Trophoblast cell (in vitro differentiated cells and primary cell): ENCODE results near the gene ART4.

Experiments
- DNase-seq, 2 donors: peaks; one replicate each; pipeline ENCODE4 v3.0.0-alpha.2; 2016
- H2AFZ ChIP-seq: 2 replicates; pipeline ENCODE4 v1.6.1; 2013; ENCODE audit warnings: low read length, moderate library complexity, mild to moderate bottlenecking; ENCODE audit not compliant: insufficient read depth, poor library complexity
- H2AK5ac ChIP-seq: 2 replicates; pipeline ENCODE4 v1.6.1; 2013; ENCODE audit warnings: mild to moderate bottlenecking, low read length
- H2BK120ac ChIP-seq: 2 replicates; pipeline ENCODE4 v1.6.1; 2013; ENCODE audit warnings: low read length, mild to moderate bottlenecking, moderate library complexity; ENCODE audit not compliant: insufficient read depth, poor library complexity
- H2BK12ac ChIP-seq: 2 replicates; pipeline ENCODE4 v1.6.1; 2013; ENCODE audit warnings: mild to moderate bottlenecking, low read length, moderate library complexity
- H2BK5ac ChIP-seq: 2 replicates; pipeline ENCODE4 v1.6.1; 2013; ENCODE audit warnings: low read length, low read depth, moderate library complexity, mild to moderate bottlenecking; ENCODE audit not compliant: poor library complexity
- H3K14ac ChIP-seq: 2 replicates; pipeline ENCODE4 v1.6.1; 2013; ENCODE audit warnings: mild to moderate bottlenecking, low read length
- H3K18ac ChIP-seq: 2 replicates; pipeline ENCODE4 v1.6.1; 2013; ENCODE audit warnings: mild to moderate bottlenecking, low read length
- H3K23ac ChIP-seq: 2 replicates; pipeline ENCODE4 v1.6.1; 2013; ENCODE audit warnings: low read length
- H3K27ac ChIP-seq: 2 replicates; pipeline ENCODE4 v1.5.1; 2013; ENCODE audit warnings: low read depth, mild to moderate bottlenecking, inconsistent platforms, low read length, moderate library complexity
- H3K27me3 ChIP-seq: 2 replicates; pipeline ENCODE4 v1.6.1; 2013; ENCODE audit warnings: inconsistent platforms, mild to moderate bottlenecking, low read length, moderate library complexity; ENCODE audit not compliant: insufficient read depth
- H3K36me3 ChIP-seq, 2 experiments: 1 replicate in 1 of 2; 2 replicates in 1 of 2; pipeline ENCODE4 v1.6.1; 2013; ENCODE audit warnings: low read length in 2 of 2, mild to moderate bottlenecking in 2 of 2, moderate library complexity in 1 of 2; ENCODE audit not compliant: insufficient read depth in 2 of 2, control insufficient read depth in 1 of 2
- H3K4ac ChIP-seq: 2 replicates; pipeline ENCODE4 v1.6.1; 2013; ENCODE audit warnings: low read depth, mild to moderate bottlenecking, low read length, moderate library complexity
- H3K4me1 ChIP-seq, 2 experiments: 1 replicate in 1 of 2; 2 replicates in 1 of 2; pipeline ENCODE4 v1.6.1; 2013; ENCODE audit warnings: low read length in 2 of 2, mild to moderate bottlenecking in 2 of 2, moderate library complexity in 1 of 2; ENCODE audit not compliant: insufficient read depth in 2 of 2, control insufficient read depth in 1 of 2
- H3K4me2 ChIP-seq: 2 replicates; pipeline ENCODE4 v1.6.1; 2013; ENCODE audit warnings: inconsistent platforms, mild to moderate bottlenecking, low read length, moderate library complexity
- H3K4me3 ChIP-seq: 2 replicates; pipeline ENCODE4 v1.5.1; 2013; ENCODE audit warnings: mild to moderate bottlenecking, low read depth, low read length, inconsistent platforms
- H3K79me1 ChIP-seq: one replicate; pipeline ENCODE4 v1.6.1; 2013; ENCODE audit warnings: low read length
- H3K79me2 ChIP-seq: 2 replicates; pipeline ENCODE4 v1.6.1; 2013; ENCODE audit warnings: low read length, mild to moderate bottlenecking; ENCODE audit not compliant: control insufficient read depth, insufficient read depth, poor library complexity
- H3K9ac ChIP-seq: 2 replicates; pipeline ENCODE4 v1.6.1; 2013; ENCODE audit warnings: mild to moderate bottlenecking, low read length
- H3K9me3 ChIP-seq: 2 replicates; pipeline ENCODE4 v1.6.1; 2013; ENCODE audit warnings: low read depth, mild to moderate bottlenecking, control low read depth, inconsistent platforms, low read length; ENCODE audit not compliant: insufficient read depth
- H4K12ac ChIP-seq: 2 replicates; pipeline ENCODE4 v1.6.1; 2013; ENCODE audit warnings: low read depth, mild to moderate bottlenecking, low read length, moderate library complexity
- H4K8ac ChIP-seq: 2 replicates; pipeline ENCODE4 v1.6.1; 2013; ENCODE audit warnings: low read depth, mild to moderate bottlenecking, low read length, moderate library complexity
- H4K91ac ChIP-seq: one replicate; pipeline ENCODE4 v1.6.1; 2013; ENCODE audit warnings: low read depth, mild to moderate bottlenecking, low read length, moderate library complexity
- WGBS: extraction: QIAGEN DNeasy Blood & Tissue Kit; methylation state at CpG from one replicate; pipeline ENCODE4 v1.1.7; 2013; ENCODE audit warnings: missing lambda C conversion rate; ENCODE audit not compliant: insufficient read length, insufficient coverage; ENCODE audit errors: extremely low coverage; 5-methylcytosine and 5-hydroxymethylcytosine counted together

ART4 gene

GRCh38 chr12:14834509-14834908, 8.8 kb downstream of the ART4 start:
- no peak overlapping the region for H3K4me3 ChIP-seq
- no peaks in the 10 kb centered on the region for H3K9me3 ChIP-seq
- no peaks in the 10 kb centered on the region for H3K36me3 ChIP-seq
- no peak overlapping the region for H3K18ac ChIP-seq
- no peak overlapping the region for H3K27ac ChIP-seq
- no peak for DNase-seq
- no peak overlapping the region for H4K12ac ChIP-seq
- H3K4ac ChIP-seq, result no peak overlapping the region
- no peak overlapping the region for H2AFZ ChIP-seq
- H3K23ac ChIP-seq, result no peak overlapping the region
- no peak overlapping the region for H2BK12ac ChIP-seq
- no peak overlapping the region for H3K4me2 ChIP-seq
- H3K9ac ChIP-seq, result no peak overlapping the region
- no peak overlapping the region for H4K91ac ChIP-seq
- no peak overlapping the region for H2BK5ac ChIP-seq
- H3K14ac ChIP-seq, result no peak overlapping the region
- H3K79me2 ChIP-seq, result no peaks in the 10 kb centered on the region
- no peaks in the 10 kb centered on the region for H3K27me3 ChIP-seq
- H4K8ac ChIP-seq, result no peak overlapping the region
- H3K4me1 ChIP-seq, result peaks cover 5 to 6% of the 10 kb centered on the region in 2 experiments
- H2AK5ac ChIP-seq, result no peak overlapping the region
- H2BK120ac ChIP-seq, result no peak overlapping the region
- peaks cover 16% of the 10 kb centered on the region for H3K79me1 ChIP-seq

GRCh38 chr12:14833952-14834351, 9.4 kb downstream of the ART4 start:
- DNase-seq, result no peak
- H2BK120ac ChIP-seq, result no peak overlapping the region
- H3K27me3 ChIP-seq, result no peaks in the 10 kb centered on the region
- no peak overlapping the region for H4K8ac ChIP-seq
- H3K79me1 ChIP-seq, result peaks cover 16% of the 10 kb centered on the region
- no peak overlapping the region for H2AFZ ChIP-seq
- H3K27ac ChIP-seq, result no peak overlapping the region
- H4K91ac ChIP-seq, result no peak overlapping the region
- H4K12ac ChIP-seq, result no peak overlapping the region
- H3K79me2 ChIP-seq, result no peaks in the 10 kb centered on the region
- H3K4ac ChIP-seq, result no peak overlapping the region
- H3K14ac ChIP-seq, result no peak overlapping the region
- H3K23ac ChIP-seq, result no peak overlapping the region
- H3K4me3 ChIP-seq, result no peak overlapping the region
- no peak overlapping the region for H3K9ac ChIP-seq
- H2BK5ac ChIP-seq, result no peak overlapping the region
- H3K4me1 ChIP-seq, result peaks cover 5 to 6% of the 10 kb centered on the region in 2 experiments
- no peak overlapping the region for H2BK12ac ChIP-seq
- H2AK5ac ChIP-seq, result no peak overlapping the region
- no peak overlapping the region for H3K18ac ChIP-seq
- no peaks in the 10 kb centered on the region for H3K9me3 ChIP-seq
- WGBS, result no CpG with 5 or more reads among the region's 1 CpG
- peaks cover 0 to under 1% of the 10 kb centered on the region in 2 experiments for H3K36me3 ChIP-seq
- H3K4me2 ChIP-seq, result no peak overlapping the region

GRCh38 chr12:14833336-14833735, 10.0 kb downstream of the ART4 start:
- WGBS, result no CpG with 5 or more reads among the region's 3 CpGs
- Histone ChIP-seq H3K79me1 (peaks cover 14% of the 10 kb centered on the region), H3K4ac (no peak overlapping the region)

DNA sequence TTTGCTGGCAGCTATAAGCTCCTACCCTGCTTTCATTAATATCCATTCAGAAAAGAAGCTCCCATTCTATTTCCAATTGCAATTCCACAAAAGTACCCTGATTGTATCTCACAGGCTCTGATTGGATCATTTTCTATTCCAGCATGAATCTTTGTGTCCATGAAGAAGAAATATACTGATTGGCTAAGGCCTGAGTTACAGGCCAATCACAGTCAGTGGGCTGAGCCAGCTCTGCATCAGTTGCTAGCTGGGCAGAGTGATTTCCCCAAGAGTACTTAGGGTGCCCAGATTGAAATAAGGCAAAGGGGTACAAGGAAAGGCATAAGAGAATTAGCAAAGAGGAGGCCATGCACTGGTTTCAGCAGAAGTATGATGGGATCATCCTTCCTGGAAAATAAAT, 14.4 kb downstream of the ART4 start:
- H3K27me3 ChIP-seq, result no peaks in the 10 kb centered on the region
- H3K4ac ChIP-seq, result no peak overlapping the region
- H3K27ac ChIP-seq, result no peak overlapping the region
- no peak overlapping the region for H4K91ac ChIP-seq
- no peak overlapping the region for H3K9ac ChIP-seq
- H3K79me1 ChIP-seq, result no peaks in the 10 kb centered on the region
- H2AFZ ChIP-seq, result no peak overlapping the region
- H4K8ac ChIP-seq, result no peak overlapping the region
- no peaks in the 10 kb centered on the region for H3K9me3 ChIP-seq
- H2BK120ac ChIP-seq, result no peak overlapping the region
- H3K23ac ChIP-seq, result no peak overlapping the region
- H4K12ac ChIP-seq, result no peak overlapping the region
- H3K4me2 ChIP-seq, result no peak overlapping the region
- H3K4me1 ChIP-seq, result no peaks in the 10 kb centered on the region
- H3K36me3 ChIP-seq, result peaks cover 0 to 2% of the 10 kb centered on the region in 2 experiments
- H3K14ac ChIP-seq, result no peak overlapping the region
- H3K79me2 ChIP-seq, result no peaks in the 10 kb centered on the region
- no peak overlapping the region for H2AK5ac ChIP-seq
- H2BK12ac ChIP-seq, result no peak overlapping the region
- no peak overlapping the region for H3K18ac ChIP-seq
- H2BK5ac ChIP-seq, result no peak overlapping the region
- no peak for DNase-seq
- no peak overlapping the region for H3K4me3 ChIP-seq

More at GRCh38 chr12:14833336-14833735, 10.0 kb downstream of the ART4 start:
- H3K14ac ChIP-seq, result no peak overlapping the region
- H4K12ac ChIP-seq, result no peak overlapping the region
- no peak overlapping the region for H2BK120ac ChIP-seq
- no peaks in the 10 kb centered on the region for H3K9me3 ChIP-seq
- H4K8ac ChIP-seq, result no peak overlapping the region
- H3K79me2 ChIP-seq, result no peaks in the 10 kb centered on the region
- H3K4me1 ChIP-seq, result peaks cover 5 to 6% of the 10 kb centered on the region in 2 experiments
- H3K36me3 ChIP-seq, result peaks cover 0 to 2% of the 10 kb centered on the region in 2 experiments
- no peak overlapping the region for H2AK5ac ChIP-seq
- DNase-seq, result no peak
- no peak overlapping the region for H3K4me2 ChIP-seq
- H2BK5ac ChIP-seq, result no peak overlapping the region
- H3K4me3 ChIP-seq, result no peak overlapping the region
- no peaks in the 10 kb centered on the region for H3K27me3 ChIP-seq
- H3K9ac ChIP-seq, result no peak overlapping the region
- H3K23ac ChIP-seq, result no peak overlapping the region
- H3K18ac ChIP-seq, result no peak overlapping the region
- no peak overlapping the region for H2BK12ac ChIP-seq
- H3K27ac ChIP-seq, result no peak overlapping the region
- H4K91ac ChIP-seq, result no peak overlapping the region
- H2AFZ ChIP-seq, result no peak overlapping the region
